A673 (cell line): ENCODE results near the gene FA2H.

Experiments used
- CTCF ChIP-seq: fragments of 300-800, 200-600 bp; sonication (generic); conservative IDR thresholded peaks from 2 replicates; pipeline ENCODE4 v1.5.1; 2017; ENCODE audit warnings: low read depth, mild to moderate bottlenecking, antibody characterized with exemption, low read length, moderate library complexity, mixed read lengths
- EZH2 ChIP-seq: fragments of 200-600 bp; sonication (generic); IDR thresholded peaks from 2 replicates; pipeline ENCODE4 v1.6.1; 2017; ENCODE audit warnings: borderline replicate concordance, low read depth, mild to moderate bottlenecking, mixed read lengths, antibody characterized with exemption, low read length; ENCODE audit not compliant: poor library complexity, severe bottlenecking

GRCh38 chr16:74700116-74700437, 74.5 kb downstream of the FA2H start:
- TF ChIP-seq CTCF, result no peak
- no peak for TF ChIP-seq EZH2
